Endothelial cell of umbilical vein (primary cell): ENCODE measurements around the gene C8G.

Experiments
- EZH2 ChIP-seq: IDR thresholded peaks from 2 replicates; pipeline ENCODE4 v1.6.1; 2012; ENCODE audit warnings: borderline replicate concordance, low read depth, mild to moderate bottlenecking, moderate library complexity, low read length, inconsistent platforms; ENCODE audit not compliant: severe bottlenecking
- POLR2A ChIP-seq: IDR thresholded peaks from 2 replicates; pipeline ENCODE4 v1.6.1; 2012; ENCODE audit warnings: low read depth, mild to moderate bottlenecking, control low read depth, low read length
- POLR2AphosphoS5 ChIP-seq: IDR thresholded peaks from 2 replicates; pipeline ENCODE4 v1.6.1; 2012; ENCODE audit warnings: low read depth, mild to moderate bottlenecking, control low read depth, low read length, moderate library complexity; ENCODE audit not compliant: insufficient read depth
- TF ChIP-seq, protein P1 (sequence below), 2 donors: IDR thresholded peaks; 1 replicate in 1 of 2; 2 replicates in 1 of 2; pipeline ENCODE4 v1.5.1; 2011; ENCODE audit warnings: low read length in 2 of 2, mild to moderate bottlenecking in 2 of 2, moderate library complexity in 2 of 2, control low read depth in 1 of 2, inconsistent platforms in 1 of 2, low read depth in 1 of 2; ENCODE audit not compliant: insufficient read depth in 1 of 2; ENCODE audit errors: extremely low read depth in 1 of 2
- TF ChIP-seq, protein P2 (sequence below): IDR thresholded peaks from 2 replicates; pipeline ENCODE4 v1.6.1; 2011; ENCODE audit not compliant: insufficient read depth, insufficient read length

DNA sequence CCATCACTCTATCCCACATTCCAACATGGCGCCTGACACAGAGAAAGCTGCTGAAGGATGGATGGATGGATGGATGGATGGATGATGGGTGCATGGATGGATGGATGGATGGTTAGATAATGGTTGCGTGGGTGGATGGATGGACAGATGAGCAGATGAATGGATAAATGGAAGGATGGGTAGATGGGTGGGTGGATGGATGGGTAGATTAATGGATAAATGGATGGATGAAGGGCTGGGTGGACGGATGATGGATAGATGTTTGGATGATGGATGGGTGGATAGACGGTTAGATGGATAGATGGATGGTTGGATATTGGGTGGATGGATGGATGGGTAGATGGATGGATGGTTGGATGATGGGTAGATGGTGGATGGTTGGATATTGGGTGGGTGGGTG, 11.6 kb downstream of the C8G start:
- TF ChIP-seq, protein P1, sequence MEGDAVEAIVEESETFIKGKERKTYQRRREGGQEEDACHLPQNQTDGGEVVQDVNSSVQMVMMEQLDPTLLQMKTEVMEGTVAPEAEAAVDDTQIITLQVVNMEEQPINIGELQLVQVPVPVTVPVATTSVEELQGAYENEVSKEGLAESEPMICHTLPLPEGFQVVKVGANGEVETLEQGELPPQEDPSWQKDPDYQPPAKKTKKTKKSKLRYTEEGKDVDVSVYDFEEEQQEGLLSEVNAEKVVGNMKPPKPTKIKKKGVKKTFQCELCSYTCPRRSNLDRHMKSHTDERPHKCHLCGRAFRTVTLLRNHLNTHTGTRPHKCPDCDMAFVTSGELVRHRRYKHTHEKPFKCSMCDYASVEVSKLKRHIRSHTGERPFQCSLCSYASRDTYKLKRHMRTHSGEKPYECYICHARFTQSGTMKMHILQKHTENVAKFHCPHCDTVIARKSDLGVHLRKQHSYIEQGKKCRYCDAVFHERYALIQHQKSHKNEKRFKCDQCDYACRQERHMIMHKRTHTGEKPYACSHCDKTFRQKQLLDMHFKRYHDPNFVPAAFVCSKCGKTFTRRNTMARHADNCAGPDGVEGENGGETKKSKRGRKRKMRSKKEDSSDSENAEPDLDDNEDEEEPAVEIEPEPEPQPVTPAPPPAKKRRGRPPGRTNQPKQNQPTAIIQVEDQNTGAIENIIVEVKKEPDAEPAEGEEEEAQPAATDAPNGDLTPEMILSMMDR (IDR thresholded peaks at IDR 0.05; ENCODE audit: extremely low read depth in 1 of 2, insufficient read depth in 1 of 2, low read depth in 1 of 2, low read length in 2 of 2), result no peak
- TF ChIP-seq POLR2AphosphoS5 (no peak), EZH2 (no peak), POLR2A (no peak)
- TF ChIP-seq, protein P2, sequence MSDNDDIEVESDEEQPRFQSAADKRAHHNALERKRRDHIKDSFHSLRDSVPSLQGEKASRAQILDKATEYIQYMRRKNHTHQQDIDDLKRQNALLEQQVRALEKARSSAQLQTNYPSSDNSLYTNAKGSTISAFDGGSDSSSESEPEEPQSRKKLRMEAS, result no peak
